ENCODE data around the gene SLC2A2.

SLC2A2 gene

DNA sequence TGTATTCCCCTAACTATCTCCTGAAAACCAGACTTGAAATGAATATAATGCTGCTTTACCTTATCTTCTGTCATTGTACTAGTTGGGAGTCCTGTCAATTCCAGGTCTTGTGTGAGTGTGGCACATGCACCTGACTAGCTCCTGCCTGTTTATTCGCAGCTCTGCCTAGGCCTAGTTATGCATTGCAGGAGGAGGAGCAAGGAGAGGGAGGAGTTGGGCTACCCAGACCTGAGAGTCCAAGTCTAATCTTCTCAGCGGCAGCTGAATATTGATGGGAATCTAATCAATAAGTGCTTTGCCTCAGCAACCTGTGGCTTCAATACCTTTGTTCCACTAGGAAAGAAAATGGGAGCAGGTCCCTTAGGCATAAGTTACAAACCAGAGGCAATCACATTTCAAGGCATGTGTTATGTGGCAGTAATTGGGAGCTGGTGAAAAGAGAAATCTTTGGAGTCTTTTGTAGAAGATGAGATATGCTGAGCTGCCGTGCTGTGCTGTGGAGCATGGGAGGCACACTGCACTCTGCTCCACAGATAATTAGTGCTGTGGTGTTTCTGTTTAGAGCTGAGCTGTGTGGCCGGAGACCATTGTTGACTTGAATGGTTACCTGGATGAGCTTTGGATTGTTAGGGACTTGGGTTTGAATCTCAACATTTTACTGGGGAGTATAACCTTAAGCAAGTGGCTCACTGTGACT is at the start of gene SLC2A2:
Gene SLC2A2, minus strand, starts transcription at position 124 of the 697 bp plus-strand sequence. Its CDS starts 50 bp downstream, at position 74.
- DNase-seq (ENCODE audit: low read depth, low spot score), result no peak

DNA sequence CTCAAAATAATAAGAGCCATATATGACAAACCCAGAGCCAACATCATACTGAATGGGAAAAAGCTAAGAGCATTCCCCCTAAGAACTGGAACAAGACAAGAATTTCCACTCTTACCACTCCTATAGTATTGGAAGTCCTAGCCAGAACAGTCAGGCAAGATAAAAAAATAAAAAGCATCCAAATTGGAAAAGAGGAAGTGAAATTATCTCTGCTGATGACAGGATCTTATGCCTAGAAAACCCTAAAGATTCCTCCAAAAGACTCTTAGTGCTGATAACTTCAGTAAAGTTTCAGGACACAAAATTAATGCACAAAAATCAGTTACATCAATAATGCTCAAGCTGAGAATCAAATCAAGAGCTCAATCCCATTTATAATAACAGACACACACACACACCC is 45.9 kb upstream of the SLC2A2 start:
- no peak for DNase-seq (ENCODE audit: low read depth, low spot score)

- DNase-seq (ENCODE audit: low read depth, low spot score), result no peak
Measured at GRCh38 chr3:171068658-171069057, 42.1 kb upstream of the SLC2A2 start.

DNA sequence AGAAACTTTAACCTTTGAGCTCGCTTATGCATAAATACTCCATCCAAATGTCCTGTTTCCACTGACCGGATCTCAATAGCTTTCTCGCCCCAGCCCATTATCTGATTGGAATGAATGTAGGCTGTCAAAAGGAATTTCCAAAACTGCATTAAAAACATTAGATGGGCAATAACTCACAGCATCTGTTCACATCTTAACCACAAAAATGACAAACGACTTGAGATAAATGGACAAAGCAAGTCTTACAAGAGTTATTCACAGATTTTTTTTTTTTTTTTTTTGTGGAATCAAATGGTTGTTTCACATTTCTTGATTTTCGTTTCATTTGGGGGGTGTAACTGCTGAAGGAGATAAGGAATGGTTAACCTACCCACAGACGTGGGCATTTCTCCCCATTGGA is 39.7 kb upstream of the SLC2A2 start:
- DNase-seq (ENCODE audit: low read depth, low spot score), result no peak

- DNase-seq (ENCODE audit: low read depth, low spot score), result no peak
Measured at GRCh38 chr3:171065732-171066131, 39.2 kb upstream of the SLC2A2 start.

- no peak for DNase-seq (ENCODE audit: low read depth, low spot score)
Measured at GRCh38 chr3:171064461-171064860, 37.9 kb upstream of the SLC2A2 start.

- no peak for DNase-seq (ENCODE audit: low read depth, low spot score)
Measured at GRCh38 chr3:171061749-171062148, 35.2 kb upstream of the SLC2A2 start.

GRCh38 chr3:171059978-171060377 is 33.5 kb upstream of the SLC2A2 start:
- DNase-seq (ENCODE audit: low read depth, low spot score), result no peak

- no peak for DNase-seq (ENCODE audit: low read depth, low spot score)
Measured at GRCh38 chr3:171058873-171059603, 32.5 kb upstream of the SLC2A2 start.

DNA sequence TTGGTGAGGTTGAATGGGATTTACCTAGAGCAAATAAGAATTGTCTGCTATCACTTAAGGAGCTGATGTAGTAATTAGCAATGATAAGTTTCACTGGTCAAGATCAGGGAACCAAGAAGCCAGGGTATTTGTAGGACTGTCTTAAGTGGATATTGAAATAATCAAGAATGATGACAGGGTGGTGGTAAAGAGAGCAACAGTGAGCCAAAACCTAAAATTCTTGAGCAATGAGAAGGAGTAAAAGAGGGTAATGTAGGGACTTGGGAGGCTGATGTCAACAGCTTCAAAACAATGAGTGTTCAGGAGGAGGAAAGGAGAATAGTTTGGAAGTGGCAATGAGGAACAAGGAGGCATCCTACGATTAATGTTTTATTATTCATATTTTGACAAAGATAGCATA is 31.5 kb upstream of the SLC2A2 start:
- no peak for DNase-seq (ENCODE audit: low read depth, low spot score)

DNA sequence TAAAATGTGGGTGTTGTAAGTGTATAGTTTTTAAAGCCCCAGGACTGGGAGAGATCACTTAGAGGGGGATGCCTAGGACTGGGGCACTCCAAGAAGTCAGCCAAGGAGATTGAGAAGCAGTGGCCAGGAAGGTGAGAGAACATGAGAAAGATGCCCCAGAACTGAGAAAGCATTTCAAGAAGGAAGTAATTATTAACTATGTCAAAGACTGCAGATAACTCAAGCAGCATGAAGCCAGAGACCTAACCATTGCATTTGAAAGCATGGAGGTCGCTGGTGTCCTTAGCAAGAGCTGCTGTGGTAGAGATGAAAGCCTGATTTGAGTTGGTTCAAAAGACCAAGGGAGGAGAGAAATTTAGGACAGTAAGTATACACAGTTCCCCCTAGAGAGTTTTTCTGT is 30.6 kb upstream of the SLC2A2 start:
- no peak for DNase-seq (ENCODE audit: low read depth, low spot score)

GRCh38 chr3:171056528-171056927 is 30.0 kb upstream of the SLC2A2 start:
- no peak for DNase-seq (ENCODE audit: low read depth, low spot score)

GRCh38 chr3:171055336-171056178 is 29.0 kb upstream of the SLC2A2 start:
- DNase-seq (ENCODE audit: low read depth, low spot score), result no peak

GRCh38 chr3:171054921-171055320 is 28.4 kb upstream of the SLC2A2 start:
- DNase-seq (ENCODE audit: low read depth, low spot score), result no peak

DNA sequence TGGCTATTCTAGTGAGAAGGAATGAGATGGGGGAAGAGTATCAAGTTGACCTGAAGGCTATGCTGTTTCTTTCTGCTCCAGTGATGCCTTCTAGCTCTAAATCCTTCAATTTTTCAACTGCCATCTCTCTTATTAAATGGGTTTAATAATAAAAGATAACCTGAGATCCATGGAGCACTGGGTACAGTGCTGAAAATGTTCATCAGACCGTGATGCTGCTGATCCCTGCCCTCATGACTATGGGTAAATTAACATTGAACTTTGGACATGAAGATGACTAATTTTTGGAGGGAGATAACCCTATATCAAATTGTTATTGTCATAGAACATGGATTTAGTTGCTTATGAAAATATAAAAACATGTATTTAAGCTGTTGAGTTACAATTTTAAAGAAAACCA is 27.7 kb upstream of the SLC2A2 start:
- no peak for DNase-seq (ENCODE audit: low read depth, low spot score)

DNA sequence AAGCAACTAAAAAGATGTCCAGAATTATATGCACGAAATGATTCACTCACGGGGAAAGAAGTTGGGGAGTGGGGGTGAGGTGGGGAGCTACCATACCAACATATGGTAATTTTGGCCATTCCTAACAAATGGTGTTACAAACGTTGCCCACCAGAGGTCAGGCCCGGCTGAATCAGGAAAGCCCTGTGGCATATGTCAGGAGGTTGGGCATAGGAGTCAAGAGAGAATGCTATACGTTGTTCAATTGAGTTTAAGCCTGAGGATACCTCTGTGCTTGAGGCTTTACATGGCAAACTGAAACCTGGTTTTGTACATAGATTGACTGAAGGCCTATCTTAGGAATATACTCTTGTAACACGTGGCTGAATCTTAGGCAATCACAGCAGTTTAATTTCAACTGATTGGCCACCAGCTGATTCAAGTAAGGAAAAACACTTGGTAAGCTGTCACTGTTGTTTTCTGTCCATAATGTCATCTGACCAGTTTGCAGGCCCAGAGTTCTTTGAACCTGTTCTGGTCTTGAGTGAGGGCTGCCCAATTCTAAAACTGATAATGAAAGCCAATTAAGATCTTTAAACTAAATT is 23.4 kb upstream of the SLC2A2 start:
- DNase-seq (ENCODE audit: low read depth, low spot score), result no peak

DNA sequence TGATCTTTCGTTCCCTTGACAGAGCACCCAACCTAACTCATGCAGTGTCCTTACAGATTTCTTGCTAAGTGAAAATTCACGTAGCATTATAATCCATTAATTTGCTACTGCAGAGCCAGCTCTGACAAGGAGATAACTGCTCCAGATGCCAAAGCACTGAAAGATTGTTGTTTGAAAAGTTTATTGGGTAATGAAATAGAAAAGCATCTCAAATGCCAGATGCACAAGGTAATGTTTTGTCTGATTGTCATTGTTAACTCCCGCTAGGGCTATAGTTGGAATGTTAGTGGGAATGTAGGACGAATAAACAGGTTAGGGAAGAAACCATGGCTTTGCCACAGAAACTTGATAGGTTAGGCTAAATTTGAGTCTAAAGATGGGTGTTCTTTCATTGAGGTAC is 20.2 kb upstream of the SLC2A2 start:
- no peak for DNase-seq (ENCODE audit: low read depth, low spot score)

- no peak for DNase-seq (ENCODE audit: low read depth, low spot score)
Measured at GRCh38 chr3:171044835-171045793, 18.6 kb upstream of the SLC2A2 start.

GRCh38 chr3:171044384-171044783 is 17.9 kb upstream of the SLC2A2 start:
- no peak for DNase-seq (ENCODE audit: low read depth, low spot score)

DNA sequence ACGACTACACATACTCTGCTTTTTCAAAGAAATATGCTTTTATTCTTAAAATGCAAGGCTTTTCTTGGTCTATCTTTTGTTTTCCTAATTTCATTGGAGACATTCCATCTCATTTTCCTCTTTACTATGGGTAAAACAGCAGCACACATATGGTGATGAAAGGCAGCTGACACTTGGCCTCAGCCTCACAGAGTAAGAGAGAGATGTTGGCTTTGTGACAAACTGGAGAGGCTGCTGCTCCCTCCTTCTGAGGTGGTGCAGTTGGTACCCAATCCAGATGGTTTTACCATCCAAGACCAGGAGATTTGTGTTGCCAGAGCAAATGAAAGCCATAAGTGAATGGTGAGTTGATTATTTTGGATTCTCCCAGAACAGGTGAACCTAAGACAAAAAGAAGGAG is 13.2 kb upstream of the SLC2A2 start:
- DNase-seq (ENCODE audit: low read depth, low spot score), result no peak

- DNase-seq (ENCODE audit: low read depth, low spot score), result no peak
Measured at GRCh38 chr3:171038342-171038741, 11.8 kb upstream of the SLC2A2 start.

All from iPS DF 19.7 (cell line).